GM19455 (cell line): ENCODE data around the gene MAB21L3.

ENCODE experiments used
- ATAC-seq: cut with Tn5 transposase; IDR thresholded peaks from one replicate; pipeline ENCODE4 v1.9.1; 2021; ENCODE audit not compliant: unreplicated experiment

The MAB21L3 gene

GRCh38 chr1:116107371-116107770 is 3.8 kb upstream of the MAB21L3 start:
- ATAC-seq = no peak

- ATAC-seq = no peak
Measured at GRCh38 chr1:116111524-116112021, 374 bp downstream of the MAB21L3 start.

- no peak for ATAC-seq
Measured at GRCh38 chr1:116112388-116113140, 1.4 kb downstream of the MAB21L3 start.

GRCh38 chr1:116113615-116114014 is 2.4 kb downstream of the MAB21L3 start:
- ATAC-seq = no peak

GRCh38 chr1:116115476-116116439 is 4.6 kb downstream of the MAB21L3 start:
- ATAC-seq = no peak

- no peak for ATAC-seq
Measured at GRCh38 chr1:116118471-116118870, 7.3 kb downstream of the MAB21L3 start.

GRCh38 chr1:116119876-116120275 is 8.7 kb downstream of the MAB21L3 start:
- ATAC-seq = no peak

- ATAC-seq = no peak
Measured at GRCh38 chr1:116122955-116123757, 12.0 kb downstream of the MAB21L3 start.

GRCh38 chr1:116123837-116124533 is 12.8 kb downstream of the MAB21L3 start:
- no peak for ATAC-seq

- ATAC-seq = no peak
Measured at GRCh38 chr1:116125758-116126157, 14.6 kb downstream of the MAB21L3 start.

GRCh38 chr1:116126281-116126680 is 15.1 kb downstream of the MAB21L3 start:
- ATAC-seq = no peak

GRCh38 chr1:116127123-116127847 is 16.1 kb downstream of the MAB21L3 start:
- ATAC-seq = no peak

- no peak for ATAC-seq
Measured at GRCh38 chr1:116127848-116128540, 16.8 kb downstream of the MAB21L3 start.

- ATAC-seq = no peak
Measured at GRCh38 chr1:116128664-116129063, 17.5 kb downstream of the MAB21L3 start.

- ATAC-seq = no peak
Measured at GRCh38 chr1:116129537-116129936, 18.3 kb downstream of the MAB21L3 start.

GRCh38 chr1:116130356-116130755 is 19.2 kb downstream of the MAB21L3 start:
- no peak for ATAC-seq

- ATAC-seq = no peak
Measured at GRCh38 chr1:116131170-116131569, 20.0 kb downstream of the MAB21L3 start.

- no peak for ATAC-seq
Measured at GRCh38 chr1:116131866-116132605, 20.8 kb downstream of the MAB21L3 start.
